HEK293 (cell line): Measurements from ENCODE around the gene SWAP70.

Experiments used
- GLI4 ChIP-seq: fragments of 450-650 bp; formaldehyde crosslinking; IDR thresholded peaks from 2 replicates; pipeline ENCODE4 v1.5.1; 2016; ENCODE audit warnings: missing biosample characterization, missing genetic modification characterization
- GLIS1 ChIP-seq: fragments of 450-650 bp; formaldehyde crosslinking; IDR thresholded peaks from 2 replicates; pipeline ENCODE4 v1.5.1; 2016; ENCODE audit warnings: missing biosample characterization, missing genetic modification characterization
- HOXD13 ChIP-seq: sonication (generic); formaldehyde crosslinking; IDR thresholded peaks from 2 replicates; pipeline ENCODE4 v1.8.0; 2022; ENCODE audit warnings: missing genetic modification reagents, borderline replicate concordance
- KLF10 ChIP-seq: fragments of 450-650 bp; IDR thresholded peaks from 2 replicates; pipeline ENCODE4 v1.5.1; 2018; ENCODE audit warnings: missing biosample characterization, mild to moderate bottlenecking, missing genetic modification characterization
- KLF9 ChIP-seq: fragments of 450-650 bp; formaldehyde crosslinking; IDR thresholded peaks from 2 replicates; pipeline ENCODE4 v1.5.1; 2016; ENCODE audit warnings: missing biosample characterization, missing genetic modification characterization, low read depth
- SP2 ChIP-seq: fragments of 450-650 bp; formaldehyde crosslinking; IDR thresholded peaks from 2 replicates; pipeline ENCODE4 v1.5.1; 2016; ENCODE audit warnings: missing biosample characterization, missing genetic modification characterization
- YY1 ChIP-seq: fragments of 450-650 bp; formaldehyde crosslinking; IDR thresholded peaks from 2 replicates; pipeline ENCODE4 v1.5.1; 2018; ENCODE audit warnings: missing biosample characterization, missing genetic modification characterization
- ZBTB20 ChIP-seq: fragments of 450-650 bp; formaldehyde crosslinking; IDR thresholded peaks from 2 replicates; pipeline ENCODE4 v1.5.1; 2016; ENCODE audit warnings: missing biosample characterization, missing genetic modification characterization
- ZBTB48 ChIP-seq: fragments of 450-650 bp; formaldehyde crosslinking; IDR thresholded peaks from 2 replicates; pipeline ENCODE4 v1.5.1; 2016; ENCODE audit warnings: missing biosample characterization, missing genetic modification characterization
- ZBTB7A ChIP-seq: fragments of 450-650 bp; formaldehyde crosslinking; IDR thresholded peaks from 2 replicates; pipeline ENCODE4 v1.5.1; 2016; ENCODE audit warnings: low read depth, missing biosample characterization, missing genetic modification characterization
- ZBTB8A ChIP-seq: fragments of 450-650 bp; formaldehyde crosslinking; IDR thresholded peaks from 2 replicates; pipeline ENCODE4 v1.5.1; 2016; ENCODE audit warnings: missing biosample characterization, missing genetic modification characterization
- ZFP37 ChIP-seq: fragments of 450-650 bp; formaldehyde crosslinking; IDR thresholded peaks from 2 replicates; pipeline ENCODE4 v1.5.1; 2016; ENCODE audit warnings: missing biosample characterization, missing genetic modification characterization
- ZNF10 ChIP-seq: fragments of 450-650 bp; formaldehyde crosslinking; IDR thresholded peaks from 2 replicates; pipeline ENCODE4 v1.5.1; 2017; ENCODE audit warnings: missing biosample characterization, missing genetic modification characterization
- ZNF114 ChIP-seq: fragments of 450-650 bp; formaldehyde crosslinking; IDR thresholded peaks from 2 replicates; pipeline ENCODE4 v1.5.0; 2017; ENCODE audit warnings: missing biosample characterization, missing genetic modification characterization
- ZNF146 ChIP-seq: fragments of 450-650 bp; formaldehyde crosslinking; IDR thresholded peaks from 2 replicates; pipeline ENCODE4 v1.5.1; 2016; ENCODE audit warnings: missing biosample characterization, missing genetic modification characterization
- ZNF175 ChIP-seq: fragments of 450-650 bp; formaldehyde crosslinking; IDR thresholded peaks from 2 replicates; pipeline ENCODE4 v1.5.1; 2016; ENCODE audit warnings: missing biosample characterization, missing genetic modification characterization
- ZNF19 ChIP-seq: fragments of 450-650 bp; formaldehyde crosslinking; IDR thresholded peaks from 2 replicates; pipeline ENCODE4; 2016; ENCODE audit warnings: missing biosample characterization, missing genetic modification characterization, low read depth
- ZNF2 ChIP-seq: fragments of 450-650 bp; formaldehyde crosslinking; IDR thresholded peaks from 2 replicates; pipeline ENCODE4 v1.5.1; 2016; ENCODE audit warnings: missing biosample characterization, missing genetic modification characterization
- ZNF223 ChIP-seq: fragments of 450-650 bp; formaldehyde crosslinking; IDR thresholded peaks from 2 replicates; pipeline ENCODE4 v1.5.1; 2016; ENCODE audit warnings: missing biosample characterization, missing genetic modification characterization
- ZNF23 ChIP-seq: fragments of 450-650 bp; formaldehyde crosslinking; IDR thresholded peaks from 2 replicates; pipeline ENCODE4 v1.5.1; 2016; ENCODE audit warnings: missing biosample characterization, missing genetic modification characterization, borderline replicate concordance
- ZNF354C ChIP-seq: fragments of 450-650 bp; formaldehyde crosslinking; IDR thresholded peaks from 2 replicates; pipeline ENCODE4 v1.5.1; 2016; ENCODE audit warnings: missing biosample characterization, missing genetic modification characterization, low read depth, borderline replicate concordance
- ZNF391 ChIP-seq: fragments of 450-650 bp; formaldehyde crosslinking; IDR thresholded peaks from 2 replicates; pipeline ENCODE4 v1.5.1; 2016; ENCODE audit warnings: low read depth, missing biosample characterization, missing genetic modification characterization, borderline replicate concordance
- ZNF529 ChIP-seq: fragments of 450-650 bp; formaldehyde crosslinking; IDR thresholded peaks from 2 replicates; pipeline ENCODE4 v1.5.1; 2017; ENCODE audit warnings: missing genetic modification characterization, missing biosample characterization; ENCODE audit not compliant: insufficient replicate concordance
- ZNF561 ChIP-seq: fragments of 450-650 bp; IDR thresholded peaks from 2 replicates; pipeline ENCODE4 v1.5.1; 2018; ENCODE audit warnings: missing biosample characterization, missing genetic modification characterization, borderline replicate concordance
- ZNF596 ChIP-seq: fragments of 450-650 bp; IDR thresholded peaks from 2 replicates; pipeline ENCODE4 v1.5.0; 2018; ENCODE audit warnings: missing biosample characterization, mild to moderate bottlenecking, missing genetic modification characterization, moderate library complexity
- ZNF658 ChIP-seq: fragments of 450-650 bp; formaldehyde crosslinking; IDR thresholded peaks from 2 replicates; pipeline ENCODE4; 2016; ENCODE audit warnings: missing biosample characterization, missing genetic modification characterization
- ZNF701 ChIP-seq: fragments of 450-650 bp; formaldehyde crosslinking; IDR thresholded peaks from 2 replicates; pipeline ENCODE4 v1.5.1; 2016; ENCODE audit warnings: missing biosample characterization, missing genetic modification characterization
- ZNF747 ChIP-seq: fragments of 450-650 bp; formaldehyde crosslinking; IDR thresholded peaks from 2 replicates; pipeline ENCODE4 v1.5.1; 2016; ENCODE audit warnings: missing biosample characterization, missing genetic modification characterization
- ZNF776 ChIP-seq: fragments of 450-650 bp; formaldehyde crosslinking; IDR thresholded peaks from 2 replicates; pipeline ENCODE4 v1.5.0; 2017; ENCODE audit warnings: missing biosample characterization, missing genetic modification characterization, borderline replicate concordance
- ZNF777 ChIP-seq: fragments of 450-650 bp; formaldehyde crosslinking; IDR thresholded peaks from 2 replicates; pipeline ENCODE4 v1.5.1; 2017; ENCODE audit warnings: missing biosample characterization, missing genetic modification characterization, borderline replicate concordance
- ZNF843 ChIP-seq: fragments of 450-650 bp; formaldehyde crosslinking; IDR thresholded peaks from 2 replicates; pipeline ENCODE4 v1.5.1; 2016; ENCODE audit warnings: missing biosample characterization, missing genetic modification characterization
- ZSCAN23 ChIP-seq: fragments of 450-650 bp; formaldehyde crosslinking; IDR thresholded peaks from 2 replicates; pipeline ENCODE4 v1.5.1; 2016; ENCODE audit warnings: missing biosample characterization, missing genetic modification characterization
- ZSCAN30 ChIP-seq: fragments of 450-650 bp; IDR thresholded peaks from 2 replicates; pipeline ENCODE4 v1.5.1; 2018; ENCODE audit warnings: missing biosample characterization, mild to moderate bottlenecking, missing genetic modification characterization, moderate library complexity
- TF ChIP-seq, protein P1 (sequence below): fragments of 450-650 bp; formaldehyde crosslinking; IDR thresholded peaks from 2 replicates; pipeline ENCODE4 v1.5.1; 2016; ENCODE audit warnings: missing biosample characterization, missing genetic modification characterization
- TF ChIP-seq, protein P2 (sequence below): fragments of 450-650 bp; formaldehyde crosslinking; IDR thresholded peaks from 2 replicates; pipeline ENCODE4 v1.5.1; 2016; ENCODE audit warnings: missing biosample characterization, missing genetic modification characterization
- TF ChIP-seq, protein P3 (sequence below): fragments of 450-650 bp; formaldehyde crosslinking; IDR thresholded peaks from 2 replicates; pipeline ENCODE4 v1.5.1; 2017; ENCODE audit warnings: missing biosample characterization, missing genetic modification characterization
- TF ChIP-seq, protein P4 (sequence below): fragments of 450-650 bp; formaldehyde crosslinking; optimal IDR thresholded peaks from 2 replicates; pipeline ENCODE3; 2016; ENCODE audit warnings: missing biosample characterization, mild to moderate bottlenecking, missing genetic modification characterization

The SWAP70 gene

DNA sequence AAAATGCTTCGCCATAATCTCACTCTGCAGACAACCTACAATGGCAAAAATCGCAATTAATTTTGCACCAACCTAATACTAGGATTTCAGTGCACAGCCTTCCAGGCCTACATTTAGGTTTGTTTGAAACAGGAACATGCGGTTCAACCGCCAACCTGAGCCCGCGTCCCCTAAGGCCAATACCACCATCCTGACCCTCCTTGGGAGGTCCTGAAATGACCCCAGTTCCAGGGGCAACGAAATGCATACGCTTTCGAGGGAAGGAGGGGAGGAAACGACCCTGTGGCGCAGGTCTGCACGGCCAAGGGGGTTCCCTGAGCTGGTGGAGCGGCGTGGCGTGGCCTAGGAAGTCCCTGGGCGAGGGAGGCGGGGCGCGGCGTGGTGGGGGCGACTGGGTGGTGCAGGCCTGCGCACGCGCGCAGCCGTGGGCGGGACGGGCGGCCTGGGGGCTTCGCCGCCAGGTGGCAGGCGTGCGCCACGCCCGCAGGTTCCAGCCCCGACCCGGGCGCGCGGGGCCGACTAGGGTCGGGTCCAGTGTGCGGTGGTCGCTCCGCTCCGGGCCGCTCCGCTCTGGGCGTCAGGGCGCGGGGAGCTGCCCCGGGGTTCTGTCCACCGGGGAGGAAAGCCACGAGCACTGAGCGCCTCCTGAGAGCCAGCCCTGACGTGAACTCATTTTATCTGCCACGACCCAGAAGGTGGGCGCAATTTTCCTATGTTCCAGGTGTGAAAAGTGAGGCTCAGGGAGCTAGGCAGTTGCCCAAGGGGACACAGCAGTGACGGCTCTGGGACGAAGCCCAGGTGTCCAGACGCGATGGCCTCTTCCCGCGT lies 94.1 kb downstream of the SWAP70 start (continued):
- TF ChIP-seq ZBTB7A (tag by site-specific recombination) (peak; percentile 27), ZNF658 (tag by site-specific recombination) (no peak), ZSCAN30 (tag by site-specific recombination) (peak; percentile 15; the same call in 1 of the 2 replicates), ZBTB8A (tag by site-specific recombination) (peak; percentile 85), ZNF354C (tag by site-specific recombination) (no peak), YY1 (tag by site-specific recombination) (no peak), ZNF529 (tag by site-specific recombination) (no peak), ZNF391 (tag by site-specific recombination) (no peak), ZSCAN23 (tag by site-specific recombination) (no peak), ZNF146 (tag by site-specific recombination) (no peak), ZNF596 (tag by site-specific recombination) (no peak; the same call in 1 of the 2 replicates), ZNF777 (tag by site-specific recombination) (no peak), ZNF175 (tag by site-specific recombination) (no peak), ZNF114 (tag by site-specific recombination) (no peak), ZNF23 (tag by site-specific recombination) (no peak), ZNF701 (no peak), ZNF747 (tag by site-specific recombination) (no peak), ZNF561 (no peak), ZNF843 (tag by site-specific recombination) (no peak), HOXD13 (CRISPR knock-in tag) (no peak), GLI4 (tag by site-specific recombination) (no peak), ZNF776 (no peak), GLIS1 (tag by site-specific recombination) (no peak), ZFP37 (tag by site-specific recombination) (no peak), ZNF19 (tag by site-specific recombination) (no peak), KLF9 (tag by site-specific recombination) (peak; percentile 56; the same call in 1 of the 2 replicates), SP2 (no peak; the same call in 1 of the 2 replicates), ZNF223 (tag by site-specific recombination) (no peak), ZBTB20 (no peak; the same call in 1 of the 2 replicates), KLF10 (tag by site-specific recombination) (no peak), ZNF10 (tag by site-specific recombination) (no peak), ZBTB48 (tag by site-specific recombination) (peak; percentile 88), ZNF2 (tag by site-specific recombination) (no peak)
- TF ChIP-seq, protein P1, sequence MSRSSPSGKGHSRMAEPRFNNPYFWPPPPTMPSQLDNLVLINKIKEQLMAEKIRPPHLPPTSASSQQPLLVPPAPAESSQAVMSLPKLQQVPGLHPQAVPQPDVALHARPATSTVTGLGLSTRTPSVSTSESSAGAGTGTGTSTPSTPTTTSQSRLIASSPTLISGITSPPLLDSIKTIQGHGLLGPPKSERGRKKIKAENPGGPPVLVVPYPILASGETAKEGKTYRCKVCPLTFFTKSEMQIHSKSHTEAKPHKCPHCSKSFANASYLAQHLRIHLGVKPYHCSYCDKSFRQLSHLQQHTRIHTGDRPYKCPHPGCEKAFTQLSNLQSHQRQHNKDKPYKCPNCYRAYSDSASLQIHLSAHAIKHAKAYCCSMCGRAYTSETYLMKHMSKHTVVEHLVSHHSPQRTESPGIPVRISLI (tag by site-specific recombination), result no peak
- TF ChIP-seq, protein P2, sequence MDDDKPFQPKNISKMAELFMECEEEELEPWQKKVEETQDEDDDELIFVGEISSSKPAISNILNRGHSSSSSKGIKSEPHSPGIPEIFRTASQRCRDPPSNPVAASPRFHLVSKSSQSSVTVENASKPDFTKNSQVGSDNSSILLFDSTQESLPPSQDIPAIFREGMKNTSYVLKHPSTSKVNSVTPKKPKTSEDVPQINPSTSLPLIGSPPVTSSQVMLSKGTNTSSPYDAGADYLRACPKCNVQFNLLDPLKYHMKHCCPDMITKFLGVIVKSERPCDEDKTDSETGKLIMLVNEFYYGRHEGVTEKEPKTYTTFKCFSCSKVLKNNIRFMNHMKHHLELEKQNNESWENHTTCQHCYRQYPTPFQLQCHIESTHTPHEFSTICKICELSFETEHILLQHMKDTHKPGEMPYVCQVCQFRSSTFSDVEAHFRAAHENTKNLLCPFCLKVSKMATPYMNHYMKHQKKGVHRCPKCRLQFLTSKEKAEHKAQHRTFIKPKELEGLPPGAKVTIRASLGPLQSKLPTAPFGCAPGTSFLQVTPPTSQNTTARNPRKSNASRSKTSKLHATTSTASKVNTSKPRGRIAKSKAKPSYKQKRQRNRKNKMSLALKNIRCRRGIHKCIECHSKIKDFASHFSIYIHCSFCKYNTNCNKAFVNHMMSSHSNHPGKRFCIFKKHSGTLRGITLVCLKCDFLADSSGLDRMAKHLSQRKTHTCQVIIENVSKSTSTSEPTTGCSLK (tag by site-specific recombination), result no peak
- TF ChIP-seq, protein P3, sequence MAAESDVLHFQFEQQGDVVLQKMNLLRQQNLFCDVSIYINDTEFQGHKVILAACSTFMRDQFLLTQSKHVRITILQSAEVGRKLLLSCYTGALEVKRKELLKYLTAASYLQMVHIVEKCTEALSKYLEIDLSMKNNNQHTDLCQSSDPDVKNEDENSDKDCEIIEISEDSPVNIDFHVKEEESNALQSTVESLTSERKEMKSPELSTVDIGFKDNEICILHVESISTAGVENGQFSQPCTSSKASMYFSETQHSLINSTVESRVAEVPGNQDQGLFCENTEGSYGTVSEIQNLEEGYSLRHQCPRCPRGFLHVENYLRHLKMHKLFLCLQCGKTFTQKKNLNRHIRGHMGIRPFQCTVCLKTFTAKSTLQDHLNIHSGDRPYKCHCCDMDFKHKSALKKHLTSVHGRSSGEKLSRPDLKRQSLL (tag by site-specific recombination), result no peak; the same call in 1 of the 2 replicates
- TF ChIP-seq, protein P4, sequence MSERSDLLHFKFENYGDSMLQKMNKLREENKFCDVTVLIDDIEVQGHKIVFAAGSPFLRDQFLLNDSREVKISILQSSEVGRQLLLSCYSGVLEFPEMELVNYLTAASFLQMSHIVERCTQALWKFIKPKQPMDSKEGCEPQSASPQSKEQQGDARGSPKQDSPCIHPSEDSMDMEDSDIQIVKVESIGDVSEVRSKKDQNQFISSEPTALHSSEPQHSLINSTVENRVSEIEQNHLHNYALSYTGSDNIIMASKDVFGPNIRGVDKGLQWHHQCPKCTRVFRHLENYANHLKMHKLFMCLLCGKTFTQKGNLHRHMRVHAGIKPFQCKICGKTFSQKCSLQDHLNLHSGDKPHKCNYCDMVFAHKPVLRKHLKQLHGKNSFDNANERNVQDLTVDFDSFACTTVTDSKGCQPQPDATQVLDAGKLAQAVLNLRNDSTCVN (tag by site-specific recombination), result no peak
